Renal pelvis (tissue), 4 donors: ENCODE data around the gene GRAPL. TPM values are rescaled to one million over a fixed set of nuclear protein-coding genes. Genes with fewer than 3 reads are reported as not detected.
"Not testable (repeated sequence)": the region's sequence is repeated elsewhere in the genome, so short reads cannot be mapped to it uniquely, and the experiment has no call there.

ENCODE experiments used
- DNase-seq: peaks from one replicate; pipeline ENCODE4 v3.0.0-alpha.2; 2013
- polyA plus RNA-seq, 3 donors: library from polyadenylated mRNA; unstranded; fragments of 120-200 nt; gene quantifications; one replicate each; pipeline ENCODE4 v1.2.1, GENCODE V29; 2013; ENCODE audit not compliant: insufficient read length in 3 of 3

GRAPL gene
- polyA plus RNA-seq, 3 donors: 1.8 to 5.7 (median 3.2) TPM

- DNase-seq: not testable (repeated sequence)
Observed at GRCh38 chr17:19187883-19188869, 60.8 kb downstream of the GRAPL start.

- DNase-seq: not testable (repeated sequence)
Observed at GRCh38 chr17:19188870-19189708, 61.7 kb downstream of the GRAPL start.

GRCh38 chr17:19189781-19190405, 62.5 kb downstream of the GRAPL start:
- not testable (repeated sequence) for DNase-seq

- DNase-seq: not testable (repeated sequence)
Observed at GRCh38 chr17:19196382-19197204, 69.2 kb downstream of the GRAPL start.

- not testable (repeated sequence) for DNase-seq
Observed at GRCh38 chr17:19202448-19202847, 75.1 kb downstream of the GRAPL start.

- not testable (repeated sequence) for DNase-seq
Observed at GRCh38 chr17:19203429-19203828, 76.0 kb downstream of the GRAPL start.

Other genes starting within 250 kb of the GRAPL start
- gene SLC5A10, start 175.4 kb upstream of the GRAPL start, polyA plus RNA-seq: under 1 TPM; 0.43 to 0.93 (median 0.55) TPM
- gene FAM83G, start 122.8 kb upstream of the GRAPL start, polyA plus RNA-seq: 1 to 10 TPM; 7.5 to 9.6 (median 8.6) TPM
- 1 to 10 TPM; 4.6 to 7.7 (median 6.5) TPM for gene GRAP, start 80.6 kb upstream of the GRAPL start, polyA plus RNA-seq
- gene EPN2, start 109.8 kb downstream of the GRAPL start, polyA plus RNA-seq: 10 to 100 TPM; 44.2 to 50.9 (median 45.5) TPM
- gene B9D1, start 235.1 kb downstream of the GRAPL start, polyA plus RNA-seq: 10 to 100 TPM; 39.6 to 55.2 (median 46.0) TPM